Activated CD8-positive, alpha-beta memory T cell treated with anti-CD3 and anti-CD28 coated beads, Interleukin-2, amount 50 U/mL, for 24 hours (primary cell): Measurements from ENCODE around the gene CTSZ.

Experiments
- DNase-seq: peaks from one replicate; pipeline ENCODE4 v3.0.0-alpha.2; 2020; ENCODE audit errors: extremely low read depth

The CTSZ gene

GRCh38 chr20:59031564-59032022, 24.5 kb upstream of the CTSZ start:
- DNase-seq = no peak

DNA sequence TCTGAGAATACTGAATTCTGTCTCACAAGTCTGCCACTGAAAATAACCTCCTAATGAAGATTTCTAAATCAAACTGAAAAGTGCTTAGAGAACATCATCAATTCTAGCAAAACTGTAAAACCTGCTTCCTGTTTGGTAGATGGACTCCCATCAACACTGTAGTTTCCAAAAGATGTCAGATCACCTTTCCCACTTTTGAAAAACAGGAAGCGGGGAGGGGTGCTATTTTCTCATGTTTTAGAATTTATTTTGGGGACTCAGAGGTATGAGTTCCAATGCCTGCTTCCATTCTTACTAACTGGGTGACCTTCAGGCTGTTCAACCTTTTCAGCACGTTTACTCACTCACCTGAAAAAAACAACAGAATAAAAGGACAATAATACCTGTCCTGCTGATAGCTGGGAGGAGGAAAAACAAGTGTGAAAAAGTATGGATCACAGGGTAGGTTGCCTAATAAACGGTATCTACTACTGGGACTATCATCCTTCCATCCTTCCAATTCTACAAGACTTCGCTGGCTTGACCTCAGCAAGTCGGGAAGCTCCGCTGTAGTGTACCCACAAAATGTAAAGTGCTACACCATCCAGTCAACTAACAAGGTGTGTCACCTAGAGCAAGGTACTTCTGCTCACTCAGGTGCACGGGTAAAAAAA, 24.0 kb upstream of the CTSZ start:
- DNase-seq = no peak

DNA sequence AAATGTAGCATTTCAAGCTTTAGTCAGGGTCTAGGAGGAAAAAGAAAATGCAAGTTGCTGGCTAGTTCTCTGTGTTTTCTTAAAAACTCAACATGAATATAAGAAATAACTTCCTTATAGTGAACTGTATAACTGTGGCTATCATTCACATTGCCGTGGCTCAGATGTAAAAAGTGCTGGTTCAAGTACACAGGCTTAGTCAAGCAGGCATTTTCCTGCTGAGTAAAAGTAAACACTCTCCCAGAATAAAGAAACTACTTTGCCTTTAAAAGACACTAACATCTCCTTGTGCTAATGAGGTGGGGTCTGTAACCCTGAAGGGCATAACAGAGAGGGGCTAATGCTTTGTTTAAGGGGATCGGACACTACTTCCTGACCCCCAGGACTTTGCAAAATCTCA, 21.8 kb upstream of the CTSZ start:
- no peak for DNase-seq

GRCh38 chr20:59027741-59028320, 20.8 kb upstream of the CTSZ start:
- no peak for DNase-seq

DNA sequence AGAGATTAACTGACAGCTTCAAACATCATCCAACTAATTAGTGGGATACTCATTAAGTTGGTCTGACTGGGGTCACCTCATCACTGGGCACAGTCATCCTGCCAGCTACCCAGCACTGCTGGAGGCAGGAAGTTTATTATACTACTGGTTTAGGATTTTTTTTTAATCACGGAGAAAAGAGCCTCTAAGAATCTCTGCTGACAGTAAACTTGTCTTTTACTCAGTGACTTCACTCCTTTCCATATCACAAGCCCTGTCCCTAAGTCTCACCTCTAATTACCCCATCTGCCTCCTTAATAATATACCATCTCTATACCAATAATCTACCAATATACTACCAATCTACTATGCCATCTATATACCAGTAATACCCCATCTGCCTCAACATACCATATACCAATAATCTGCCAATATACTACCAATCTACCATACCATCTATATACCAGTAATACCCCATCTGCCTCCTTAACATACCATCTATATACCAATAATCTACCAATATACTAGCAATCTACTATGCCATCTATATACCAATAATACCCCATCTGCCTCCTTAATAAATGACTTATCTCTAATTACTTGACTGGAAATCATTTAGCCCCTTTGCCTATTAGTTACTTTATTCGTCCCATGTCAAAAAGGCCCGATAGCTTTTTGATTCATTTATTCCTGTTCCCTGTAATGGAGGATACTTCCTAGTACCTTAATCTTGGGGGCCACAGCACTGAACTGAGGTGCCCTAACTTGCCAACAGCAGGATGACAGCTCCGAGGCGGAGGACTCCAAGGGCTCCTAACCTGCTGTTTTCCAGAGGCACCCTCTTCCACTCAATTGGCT, 20.1 kb upstream of the CTSZ start:
- DNase-seq = no peak

- no peak for DNase-seq
Observed at GRCh38 chr20:59025511-59025910, 18.5 kb upstream of the CTSZ start.

DNA sequence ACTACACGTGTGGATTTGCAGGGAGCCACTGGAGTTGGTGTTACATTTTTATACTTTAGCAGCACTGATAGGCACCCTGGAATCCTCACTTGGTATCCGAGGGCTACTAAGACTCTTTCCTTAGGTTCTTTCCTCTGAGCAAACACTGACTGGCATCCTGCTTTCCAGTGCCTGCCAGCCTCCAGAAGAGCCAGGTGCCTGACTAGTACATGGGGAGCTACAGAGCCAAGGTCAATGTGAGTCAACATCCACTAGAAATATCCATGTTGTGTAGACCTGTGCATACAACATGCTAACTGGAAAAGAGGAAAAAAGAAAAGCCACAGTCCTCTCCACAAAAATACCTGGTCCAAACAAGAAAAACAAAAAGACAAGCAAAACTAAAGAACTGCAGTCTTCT, 18.0 kb upstream of the CTSZ start:
- no peak for DNase-seq

DNA sequence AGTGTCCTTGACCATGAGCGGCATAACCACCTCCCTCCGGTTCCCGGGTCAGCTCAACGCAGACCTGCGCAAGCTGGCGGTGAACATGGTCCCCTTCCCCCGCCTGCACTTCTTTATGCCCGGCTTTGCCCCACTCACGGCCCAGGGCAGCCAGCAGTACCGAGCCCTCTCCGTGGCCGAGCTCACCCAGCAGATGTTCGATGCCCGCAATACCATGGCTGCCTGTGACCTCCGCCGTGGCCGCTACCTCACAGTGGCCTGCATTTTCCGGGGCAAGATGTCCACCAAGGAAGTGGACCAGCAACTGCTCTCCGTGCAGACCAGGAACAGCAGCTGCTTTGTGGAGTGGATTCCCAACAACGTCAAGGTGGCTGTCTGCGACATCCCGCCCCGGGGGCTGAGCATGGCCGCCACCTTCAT, 17.1 kb upstream of the CTSZ start:
- no peak for DNase-seq

DNA sequence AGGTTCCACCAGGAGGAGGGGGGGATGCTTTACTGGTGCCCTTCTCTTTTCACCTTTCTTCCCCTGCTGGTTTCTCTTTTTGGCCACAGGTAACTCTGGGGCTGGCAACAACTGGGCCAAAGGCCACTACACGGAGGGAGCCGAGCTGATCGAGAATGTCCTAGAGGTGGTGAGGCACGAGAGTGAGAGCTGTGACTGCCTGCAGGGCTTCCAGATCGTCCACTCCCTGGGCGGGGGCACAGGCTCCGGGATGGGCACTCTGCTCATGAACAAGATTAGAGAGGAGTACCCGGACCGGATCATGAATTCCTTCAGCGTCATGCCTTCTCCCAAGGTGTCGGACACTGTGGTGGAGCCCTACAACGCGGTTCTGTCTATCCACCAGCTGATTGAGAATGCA, 16.6 kb upstream of the CTSZ start:
- DNase-seq = no peak

- DNase-seq = no peak
Observed at GRCh38 chr20:59022754-59023153, 15.7 kb upstream of the CTSZ start.

GRCh38 chr20:59020938-59021551, 14.0 kb upstream of the CTSZ start:
- DNase-seq = no peak

- no peak for DNase-seq
Observed at GRCh38 chr20:59019217-59019616, 12.2 kb upstream of the CTSZ start, which contains the start of gene TUBB1. Gene TUBB1 (plus strand): TSS chr20:59019429. CDS start chr20:59019523, 94 bp downstream.

- DNase-seq = no peak
Observed at GRCh38 chr20:59018817-59019216, 11.8 kb upstream of the CTSZ start.

DNA sequence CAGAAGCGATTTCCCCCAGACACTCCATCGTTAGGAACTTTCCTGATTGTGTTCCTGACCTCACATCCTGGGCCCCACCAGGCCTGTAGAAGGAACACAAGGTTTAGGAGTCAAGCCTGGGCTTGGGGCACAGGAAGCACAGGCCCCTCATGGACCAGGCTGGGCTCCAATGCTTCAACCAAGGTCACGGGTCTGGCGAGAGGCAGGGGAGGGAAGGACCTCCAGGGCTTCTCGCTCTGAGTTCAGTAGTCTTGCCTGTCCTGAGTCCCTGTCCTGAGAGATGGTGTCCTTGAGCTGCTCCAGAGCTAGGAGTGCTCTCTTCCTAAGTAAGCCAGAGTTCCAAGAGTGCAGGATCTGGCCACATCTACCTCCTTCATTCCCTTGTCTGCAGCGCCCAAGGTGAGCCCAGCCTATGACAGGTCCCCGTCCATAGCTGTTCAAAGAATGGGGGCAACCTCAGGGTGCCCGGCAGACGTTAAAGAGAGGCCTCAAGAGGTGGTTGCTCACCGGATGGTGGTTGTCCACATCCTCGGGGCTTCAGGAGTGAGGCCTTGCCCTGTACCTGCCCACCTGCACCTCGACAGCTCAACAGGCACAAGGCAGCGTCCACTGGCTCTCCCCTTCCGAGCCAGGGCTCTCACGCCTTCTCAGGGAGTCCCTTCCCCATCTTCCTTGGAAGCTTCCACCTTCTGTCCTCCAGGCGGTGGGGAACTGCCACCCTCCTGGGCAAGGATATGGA, 10.6 kb upstream of the CTSZ start:
- DNase-seq = no peak

DNA sequence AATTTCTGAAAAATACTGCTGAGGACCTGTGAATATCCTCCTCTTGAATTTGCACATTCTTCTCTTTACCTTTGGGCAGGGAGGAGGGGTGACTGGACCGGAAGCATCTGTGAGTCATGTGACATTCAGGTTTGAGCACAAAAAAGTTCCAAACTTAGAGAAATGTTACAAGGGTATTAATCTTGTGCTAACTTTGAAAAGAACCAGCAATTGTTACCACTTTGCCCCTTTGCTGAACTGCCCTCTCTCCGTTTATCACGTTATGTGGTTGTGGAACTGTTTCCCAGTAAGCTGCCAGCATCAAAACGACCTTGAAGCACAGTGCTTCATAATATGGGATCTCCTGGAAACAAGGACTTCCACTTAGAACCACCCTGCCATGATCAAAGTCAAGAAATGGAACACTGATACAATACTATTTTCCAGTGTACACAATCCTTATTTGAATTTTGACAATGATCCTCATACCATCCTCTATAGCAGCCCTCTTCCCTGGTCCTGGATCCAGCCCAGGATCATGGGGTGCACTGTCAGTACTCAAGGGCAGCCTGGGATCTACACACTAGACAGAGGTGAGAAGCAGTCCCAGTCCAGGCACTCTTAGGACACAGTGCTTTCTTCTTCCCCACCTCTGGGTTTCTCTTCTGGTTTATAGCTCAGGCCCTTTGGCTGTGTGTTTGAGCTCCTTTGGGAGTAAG, 9.9 kb upstream of the CTSZ start:
- DNase-seq = no peak

DNA sequence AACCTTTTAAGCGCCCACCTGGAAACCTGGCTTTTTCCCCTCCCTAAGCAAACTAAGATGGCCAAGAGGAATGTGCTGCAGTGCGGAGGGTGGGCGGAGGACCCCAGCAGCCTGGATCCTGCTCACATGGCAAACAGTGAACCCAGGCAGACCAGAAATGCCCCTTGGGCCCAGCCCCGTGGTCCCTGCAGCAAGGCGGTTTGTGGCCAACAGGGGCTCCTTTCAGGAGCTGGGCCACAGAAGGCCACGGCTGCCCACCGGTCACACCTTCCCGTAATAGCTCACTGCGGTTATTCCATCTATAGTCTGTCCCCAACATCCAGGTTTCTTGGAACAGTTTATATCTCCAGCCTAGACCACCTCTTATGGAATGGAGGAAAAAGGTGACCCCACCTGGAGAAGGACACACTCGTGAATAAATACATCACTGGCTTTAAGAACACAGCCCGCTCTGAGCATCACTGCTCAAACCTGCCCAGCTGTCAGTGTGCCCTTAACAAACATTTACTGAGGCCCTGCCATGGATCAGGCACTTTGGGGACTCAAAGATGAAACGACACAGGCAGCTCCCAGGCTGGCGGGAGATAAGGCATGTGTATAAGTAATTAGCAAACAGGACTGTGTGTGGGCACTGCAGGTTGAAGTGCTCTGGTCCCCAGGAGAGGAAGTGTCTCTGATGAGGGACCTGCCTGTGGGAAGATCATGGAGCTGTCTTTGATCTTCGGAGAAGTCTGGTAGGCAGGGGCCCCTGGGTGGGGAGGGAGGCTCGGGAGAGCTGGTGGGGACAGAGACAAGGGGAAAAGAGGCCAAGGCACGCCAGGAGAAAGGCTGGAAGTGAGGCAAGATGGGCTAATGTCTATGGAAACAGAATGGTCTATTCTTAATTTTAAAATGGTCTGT, 9.0 kb upstream of the CTSZ start:
- no peak for DNase-seq

- DNase-seq = no peak
Observed at GRCh38 chr20:59015411-59015810, 8.4 kb upstream of the CTSZ start.

GRCh38 chr20:59014680-59015389, 7.8 kb upstream of the CTSZ start:
- no peak for DNase-seq

GRCh38 chr20:59013959-59014608, 7.0 kb upstream of the CTSZ start:
- no peak for DNase-seq
